Activated naive CD4-positive, alpha-beta T cell treated with anti-CD3 and anti-CD28 coated beads, Interleukin-2, amount 10 ng/mL, durations not matched to agents 7 days and 5 days (primary cell): ENCODE data around the gene C11orf65.
"Not testable (repeated sequence)": the region's sequence is repeated elsewhere in the genome, so short reads cannot be mapped to it uniquely, and the experiment has no call there.

ENCODE experiments used
- CTCF ChIA-PET: fragments of 350-600 bp; sonication (Branson Sonifier 250); formaldehyde crosslinking; loops from one replicate; lab custom pipeline; 2021; ENCODE audit warnings: antibody characterized with exemption; lab: Charles Lee
- DNase-seq: peaks from one replicate; pipeline ENCODE4 v3.0.0-alpha.2; 2020
- H3K27ac Mint-ChIP-seq: one replicate; pipeline ENCODE4 v1.8.0; 2021; ENCODE audit warnings: mild to moderate bottlenecking, moderate library complexity, mixed read lengths
- H3K27me3 Mint-ChIP-seq: one replicate; pipeline ENCODE4 v1.8.0; 2021; ENCODE audit warnings: mild to moderate bottlenecking, mixed read lengths
- H3K36me3 Mint-ChIP-seq: one replicate; pipeline ENCODE4 v1.8.0; 2021; ENCODE audit warnings: mixed read lengths
- H3K4me1 Mint-ChIP-seq: one replicate; pipeline ENCODE4 v1.8.0; 2021; ENCODE audit warnings: mixed read lengths
- H3K4me3 Mint-ChIP-seq: one replicate; pipeline ENCODE4 v1.8.0; 2021; ENCODE audit warnings: mild to moderate bottlenecking, moderate library complexity, mixed read lengths
- H3K9me3 Mint-ChIP-seq: one replicate; pipeline ENCODE4 v1.8.0; 2021; ENCODE audit warnings: mixed read lengths

Gene C11orf65

DNA sequence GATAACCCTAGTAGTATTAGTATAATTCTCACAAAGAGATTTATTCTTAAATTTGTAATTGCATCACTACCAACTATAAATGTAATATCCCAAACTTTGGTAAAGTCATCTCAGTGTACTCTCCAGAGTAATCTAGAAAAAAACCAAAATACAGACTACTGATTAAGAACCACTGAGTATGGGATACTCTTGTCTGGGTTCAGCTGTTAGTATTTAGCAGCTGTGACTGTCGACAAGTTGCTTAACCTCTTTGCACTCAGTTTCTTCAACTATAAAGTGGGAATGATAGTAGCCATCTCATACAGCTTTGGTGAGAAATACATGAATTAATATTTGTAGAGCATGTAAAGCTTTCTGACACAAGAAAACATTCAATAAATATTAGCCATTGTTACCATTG is 35.3 kb downstream of the C11orf65 start:
- CTCF ChIA-PET = no interaction called here
- H3K27me3 Mint-ChIP-seq = peaks cover 4% of the 10 kb centered on the region
- no peak overlapping the region for H3K4me3 Mint-ChIP-seq
- no peaks in the 10 kb centered on the region for H3K36me3 Mint-ChIP-seq
- H3K9me3 Mint-ChIP-seq = peaks cover 1% of the 10 kb centered on the region
- no peaks in the 10 kb centered on the region for H3K4me1 Mint-ChIP-seq
- no peak for DNase-seq
- no peak overlapping the region for H3K27ac Mint-ChIP-seq

DNA sequence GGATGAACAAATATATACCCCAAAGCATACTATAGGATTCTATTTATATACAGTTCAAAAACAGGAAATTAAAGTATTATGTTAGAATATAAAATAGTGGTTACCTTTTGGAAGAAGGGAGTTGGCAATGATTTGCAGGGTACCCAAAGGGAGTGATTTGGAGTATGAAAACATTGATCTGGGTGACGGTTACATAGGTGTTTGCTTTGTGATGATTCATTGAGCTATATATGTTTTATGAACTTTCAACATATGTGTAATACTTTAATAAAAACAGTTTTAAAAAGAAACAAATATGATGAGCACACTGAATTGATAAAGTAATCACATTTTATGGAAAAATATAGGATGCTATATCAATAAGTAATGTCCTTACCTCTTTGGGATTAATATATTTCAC is 36.0 kb downstream of the C11orf65 start:
- DNase-seq = no peak
- no peak overlapping the region for H3K4me3 Mint-ChIP-seq
- peaks cover 4% of the 10 kb centered on the region for H3K27me3 Mint-ChIP-seq
- H3K27ac Mint-ChIP-seq = no peak overlapping the region
- CTCF ChIA-PET = no interaction called here
- no peaks in the 10 kb centered on the region for H3K4me1 Mint-ChIP-seq
- H3K36me3 Mint-ChIP-seq = no peaks in the 10 kb centered on the region
- H3K9me3 Mint-ChIP-seq = peaks cover 2% of the 10 kb centered on the region

DNA sequence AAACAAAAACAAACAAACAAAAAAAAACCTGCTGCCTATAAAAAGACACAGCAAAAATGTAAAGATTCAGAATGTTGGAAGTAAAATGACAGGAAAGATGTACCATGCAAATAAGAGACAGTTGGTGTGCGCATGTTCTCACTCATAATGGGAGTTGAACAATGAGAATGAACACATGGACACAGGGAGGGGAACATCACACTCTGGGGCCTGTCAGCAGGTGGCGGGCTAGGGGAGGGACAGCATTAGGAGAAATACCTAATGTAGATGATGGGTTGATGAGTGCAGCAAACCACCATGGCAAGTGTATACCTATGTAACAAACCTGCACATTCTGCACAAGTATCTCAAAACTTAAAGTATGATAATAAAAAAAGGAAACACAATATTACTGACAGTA is 49.8 kb downstream of the C11orf65 start:
- H3K36me3 Mint-ChIP-seq, H3K9me3 Mint-ChIP-seq, H3K4me1 Mint-ChIP-seq, H3K27me3 Mint-ChIP-seq, H3K4me3 Mint-ChIP-seq, H3K27ac Mint-ChIP-seq: not testable (repeated sequence)
- CTCF ChIA-PET = interaction anchor here (0.7 kb wide), 2 partner anchors 356 to 452 kb away, joined by 3 to 4 read pairs; no protein-coding TSS in a partner anchor
- peak; percentile 51 for DNase-seq

- Mint-ChIP-seq H3K27ac (no peak overlapping the region), H3K9me3 (peaks cover 5% of the 10 kb centered on the region), H3K4me1 (peaks cover 2% of the 10 kb centered on the region), H3K36me3 (no peaks in the 10 kb centered on the region), H3K27me3 (no peaks in the 10 kb centered on the region), H3K4me3 (no peak overlapping the region)
- CTCF ChIA-PET = no interaction called here
- DNase-seq = no peak
These were observed 52.4 kb downstream of the C11orf65 start for GRCh38 chr11:108414958-108415357.

- no peak overlapping the region for H3K4me3 Mint-ChIP-seq
- H3K27ac Mint-ChIP-seq = no peak overlapping the region
- H3K27me3 Mint-ChIP-seq = no peaks in the 10 kb centered on the region
- DNase-seq = no peak
- peaks cover 2% of the 10 kb centered on the region for H3K4me1 Mint-ChIP-seq
- no peaks in the 10 kb centered on the region for H3K9me3 Mint-ChIP-seq
- CTCF ChIA-PET = no interaction called here
- H3K36me3 Mint-ChIP-seq = no peaks in the 10 kb centered on the region
These were observed 61.6 kb downstream of the C11orf65 start for GRCh38 chr11:108405706-108406105.

DNA sequence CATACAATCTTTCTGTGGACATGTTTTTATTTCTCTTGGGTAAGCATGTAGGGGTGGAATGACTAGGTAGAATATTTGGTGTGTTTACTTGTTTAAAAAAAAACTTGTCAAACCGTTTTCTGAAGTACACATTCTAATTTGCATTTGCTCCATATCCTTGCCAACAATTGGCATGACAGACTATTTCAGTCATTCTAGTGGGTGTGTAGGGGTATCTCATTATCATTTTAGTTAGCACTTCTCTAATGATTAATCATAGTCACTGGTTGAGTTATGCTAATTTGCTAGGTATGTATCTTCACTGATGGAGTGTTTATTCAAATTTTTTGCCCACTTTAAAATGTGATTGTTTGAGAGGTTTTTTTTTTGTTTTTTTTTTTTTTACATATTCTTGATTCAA is 64.3 kb downstream of the C11orf65 start:
- Mint-ChIP-seq H3K9me3 (no peaks in the 10 kb centered on the region), H3K36me3 (no peaks in the 10 kb centered on the region), H3K27ac (no peak overlapping the region), H3K4me1 (no peaks in the 10 kb centered on the region), H3K27me3 (no peaks in the 10 kb centered on the region), H3K4me3 (no peak overlapping the region)
- CTCF ChIA-PET = no interaction called here
- DNase-seq = no peak

GRCh38 chr11:108402241-108402640 is 65.1 kb downstream of the C11orf65 start:
- no peaks in the 10 kb centered on the region for H3K9me3 Mint-ChIP-seq
- H3K27me3 Mint-ChIP-seq = no peaks in the 10 kb centered on the region
- no peak overlapping the region for H3K4me3 Mint-ChIP-seq
- H3K4me1 Mint-ChIP-seq = no peaks in the 10 kb centered on the region
- H3K36me3 Mint-ChIP-seq = no peaks in the 10 kb centered on the region
- DNase-seq = no peak
- CTCF ChIA-PET = no interaction called here
- no peak overlapping the region for H3K27ac Mint-ChIP-seq

- Mint-ChIP-seq H3K36me3 (no peaks in the 10 kb centered on the region), H3K4me3 (no peak overlapping the region), H3K27ac (no peak overlapping the region), H3K9me3 (no peaks in the 10 kb centered on the region), H3K27me3 (no peaks in the 10 kb centered on the region), H3K4me1 (no peaks in the 10 kb centered on the region)
- DNase-seq = no peak
- CTCF ChIA-PET = interaction anchor here (1.0 kb wide), 1 partner anchor 10 kb away, joined by 3 read pairs; no protein-coding TSS in a partner anchor
These were observed 68.9 kb downstream of the C11orf65 start for GRCh38 chr11:108398439-108398838.

- DNase-seq, H3K4me3 Mint-ChIP-seq, H3K27ac Mint-ChIP-seq, H3K4me1 Mint-ChIP-seq, H3K27me3 Mint-ChIP-seq, CTCF ChIA-PET, H3K36me3 Mint-ChIP-seq, H3K9me3 Mint-ChIP-seq: not testable (repeated sequence)
These were observed 70.7 kb downstream of the C11orf65 start for GRCh38 chr11:108396672-108397071.

DNA sequence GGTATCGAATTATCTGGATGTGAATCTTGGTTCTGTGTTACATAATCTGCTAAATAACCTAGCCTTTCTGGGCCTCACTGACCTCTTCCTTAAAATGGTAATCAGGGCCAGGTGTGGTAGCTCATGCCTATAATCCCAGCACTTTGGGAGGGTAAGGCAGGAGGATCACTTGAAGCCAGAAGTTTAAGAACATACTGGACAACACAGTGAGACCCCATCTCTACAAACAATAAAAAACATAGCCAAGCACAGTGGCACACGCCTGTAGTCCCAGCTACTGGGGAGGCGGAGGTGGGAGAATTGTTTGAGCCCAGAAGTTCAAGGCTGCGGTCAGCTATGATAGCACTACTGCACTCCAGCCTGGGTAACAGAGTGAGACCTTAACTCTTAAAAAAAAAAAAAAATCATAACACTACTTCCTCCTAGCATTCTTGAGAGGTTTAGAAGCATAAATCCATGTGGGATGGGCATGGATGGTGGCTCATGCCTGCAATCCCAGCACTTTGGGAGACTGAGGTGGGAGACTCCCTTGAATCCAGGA is 72.5 kb downstream of the C11orf65 start:
- DNase-seq = no peak
- CTCF ChIA-PET = no interaction called here
- H3K4me1 Mint-ChIP-seq = no peaks in the 10 kb centered on the region
- no peaks in the 10 kb centered on the region for H3K27me3 Mint-ChIP-seq
- H3K4me3 Mint-ChIP-seq = no peak overlapping the region
- no peak overlapping the region for H3K27ac Mint-ChIP-seq
- no peaks in the 10 kb centered on the region for H3K9me3 Mint-ChIP-seq
- H3K36me3 Mint-ChIP-seq = no peaks in the 10 kb centered on the region

GRCh38 chr11:108393046-108393445 is 74.3 kb downstream of the C11orf65 start:
- DNase-seq = no peak
- Mint-ChIP-seq H3K9me3 (no peaks in the 10 kb centered on the region), H3K4me3 (no peak overlapping the region), H3K36me3 (no peaks in the 10 kb centered on the region), H3K4me1 (no peaks in the 10 kb centered on the region), H3K27ac (no peak overlapping the region), H3K27me3 (no peaks in the 10 kb centered on the region)
- CTCF ChIA-PET = no interaction called here

DNA sequence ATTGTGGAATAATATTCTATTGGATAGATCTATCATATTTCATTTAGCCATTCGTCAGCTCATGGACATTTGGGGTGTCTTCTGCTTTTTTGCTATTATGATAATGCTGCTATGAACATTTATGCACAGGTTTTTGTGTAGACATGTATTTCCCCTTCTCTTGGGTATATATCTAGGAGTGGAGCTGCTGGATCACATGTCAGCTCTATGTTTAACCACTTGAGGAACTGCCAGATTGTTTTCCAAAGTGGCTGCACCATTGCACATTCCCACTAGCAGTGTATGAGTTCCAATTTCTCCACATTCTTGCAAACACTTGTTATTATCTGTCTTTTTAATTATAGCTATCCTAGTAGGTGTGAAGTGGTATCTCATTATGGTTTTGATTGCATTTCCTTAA is 75.0 kb downstream of the C11orf65 start:
- no peaks in the 10 kb centered on the region for H3K27me3 Mint-ChIP-seq
- no peaks in the 10 kb centered on the region for H3K36me3 Mint-ChIP-seq
- no peaks in the 10 kb centered on the region for H3K4me1 Mint-ChIP-seq
- CTCF ChIA-PET = no interaction called here
- no peak overlapping the region for H3K4me3 Mint-ChIP-seq
- no peaks in the 10 kb centered on the region for H3K9me3 Mint-ChIP-seq
- DNase-seq = no peak
- H3K27ac Mint-ChIP-seq = no peak overlapping the region

DNA sequence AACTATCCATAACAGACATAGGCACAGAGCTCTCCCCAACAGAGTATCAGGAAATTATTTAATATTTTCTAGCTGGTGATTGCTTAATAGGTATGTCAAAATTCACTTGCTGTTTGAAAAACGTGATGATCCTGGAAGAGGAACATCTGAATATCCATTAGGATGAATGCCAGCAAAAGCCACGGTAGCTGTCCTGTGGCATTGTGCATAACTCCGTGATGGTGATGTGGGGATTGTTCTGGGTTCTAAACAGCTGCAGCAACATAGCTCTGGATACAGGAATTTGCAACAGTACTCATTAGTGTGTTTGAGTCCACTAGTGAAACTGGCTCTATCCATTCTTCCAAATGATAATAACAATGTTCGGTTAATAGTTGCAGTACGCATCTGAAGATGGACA is 78.8 kb downstream of the C11orf65 start:
- Mint-ChIP-seq H3K27me3 (no peaks in the 10 kb centered on the region), H3K4me3 (no peak overlapping the region)
- CTCF ChIA-PET = interaction anchor here (1.0 kb wide), 1 partner anchor 10 kb away, joined by 3 read pairs; no protein-coding TSS in a partner anchor

DNA sequence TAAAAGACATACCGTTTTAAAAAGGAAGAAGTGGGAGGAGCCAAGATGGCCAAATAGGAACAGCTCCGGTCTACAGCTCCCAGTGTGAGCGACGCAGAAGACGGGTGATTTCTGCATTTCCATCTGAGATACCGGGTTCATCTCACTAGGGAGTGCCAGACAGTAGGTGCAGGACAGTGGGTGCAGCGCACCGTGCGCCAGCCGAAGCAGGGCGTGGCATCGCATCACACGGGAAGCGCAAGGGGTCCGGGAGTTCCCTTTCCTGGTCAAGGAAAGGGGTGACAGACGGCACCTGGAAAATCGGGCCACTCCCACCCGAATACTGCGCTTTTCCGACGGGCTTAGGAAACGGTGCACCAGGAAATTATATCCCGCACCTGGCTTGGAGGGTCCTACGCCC is 93.8 kb downstream of the C11orf65 start:
- not testable (repeated sequence) for H3K4me3 Mint-ChIP-seq

More for the DNA sequence above, 78.8 kb downstream of the C11orf65 start:
- Mint-ChIP-seq H3K4me1 (no peaks in the 10 kb centered on the region), H3K36me3 (no peaks in the 10 kb centered on the region), H3K9me3 (no peaks in the 10 kb centered on the region), H3K27ac (no peak overlapping the region)
- DNase-seq = no peak

DNA sequence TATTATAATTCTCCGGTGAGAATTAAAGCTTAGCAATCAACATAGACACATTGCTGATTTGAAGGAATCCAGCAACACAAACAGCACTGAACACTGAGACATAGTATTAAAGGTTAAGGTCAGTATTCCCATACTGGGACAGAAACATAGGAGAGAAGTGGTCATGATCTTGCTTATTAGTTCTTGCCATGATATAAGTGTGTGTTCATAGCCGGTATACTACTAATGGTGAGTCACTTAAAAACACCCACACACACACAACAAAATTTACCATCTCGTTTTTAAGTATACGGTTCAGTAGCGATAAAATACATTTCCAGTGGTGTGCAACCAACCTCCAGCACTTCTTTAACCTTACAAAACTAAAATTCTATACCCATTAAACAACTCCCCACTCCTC is 96.3 kb downstream of the C11orf65 start:
- no peak overlapping the region for H3K27ac Mint-ChIP-seq

More for the DNA sequence above, 93.8 kb downstream of the C11orf65 start:
- H3K27ac Mint-ChIP-seq, H3K27me3 Mint-ChIP-seq, CTCF ChIA-PET, H3K4me1 Mint-ChIP-seq, DNase-seq, H3K9me3 Mint-ChIP-seq: not testable (repeated sequence)
- peaks cover 34% of the 10 kb centered on the region for H3K36me3 Mint-ChIP-seq

GRCh38 chr11:108370315-108370714 is 97.0 kb downstream of the C11orf65 start:
- Mint-ChIP-seq H3K27me3 (no peaks in the 10 kb centered on the region), H3K9me3 (peaks cover 6% of the 10 kb centered on the region), H3K4me3 (no peak overlapping the region), H3K36me3 (peaks cover 57% of the 10 kb centered on the region), H3K27ac (no peak overlapping the region), H3K4me1 (no peaks in the 10 kb centered on the region)
- no peak for DNase-seq
- CTCF ChIA-PET = no interaction called here

More for the DNA sequence above, 96.3 kb downstream of the C11orf65 start:
- H3K4me1 Mint-ChIP-seq = no peaks in the 10 kb centered on the region
- no peak overlapping the region for H3K4me3 Mint-ChIP-seq
- DNase-seq = no peak
- peaks cover 53% of the 10 kb centered on the region for H3K36me3 Mint-ChIP-seq
- CTCF ChIA-PET = no interaction called here
- no peaks in the 10 kb centered on the region for H3K27me3 Mint-ChIP-seq
- peaks cover 6% of the 10 kb centered on the region for H3K9me3 Mint-ChIP-seq
